SKM-1 (cell line): ENCODE measurements around the gene RIMS1.

ENCODE experiments used
- DNase-seq: peaks from one replicate; lab custom pipeline; 2025; ENCODE audit not compliant: unreplicated experiment; lab: John Stamatoyannopoulos, UW

The RIMS1 gene

DNA sequence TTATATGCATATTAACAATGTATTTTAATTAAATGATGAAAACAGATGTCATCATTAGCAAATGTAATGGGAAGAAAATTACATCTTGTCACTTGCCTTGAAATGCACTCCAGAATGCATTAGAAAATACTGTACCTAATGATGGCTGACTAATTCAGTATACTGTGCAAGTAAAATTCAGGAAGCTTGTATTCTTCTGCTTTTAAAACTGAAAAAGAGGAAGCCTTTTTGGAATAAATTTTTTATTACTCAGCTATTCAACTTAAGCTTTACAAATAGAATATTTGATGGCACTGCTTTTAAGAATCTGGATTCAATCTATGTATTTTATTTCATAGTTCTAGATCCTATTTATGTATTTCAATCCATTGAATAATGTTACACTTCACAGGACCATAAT lies 195.5 kb downstream of the RIMS1 start:
- peak; percentile 25 for DNase-seq

DNA sequence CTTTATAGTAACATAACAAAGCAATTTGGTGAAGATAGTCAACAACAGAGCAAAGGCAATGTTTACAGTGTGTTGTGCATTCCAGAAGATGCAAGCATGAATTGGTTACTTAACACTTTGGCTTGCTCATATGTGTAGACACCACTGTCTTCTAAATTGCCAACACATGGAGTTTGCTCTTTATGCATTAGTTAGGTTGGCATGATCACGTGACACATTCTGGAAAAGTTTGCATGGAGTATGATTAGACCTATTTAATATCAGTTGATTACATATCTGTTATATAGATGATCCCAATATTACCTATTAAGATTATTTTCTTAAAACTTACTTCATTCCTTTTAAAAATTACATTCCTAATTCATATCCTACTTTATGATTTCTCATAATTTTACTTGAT lies 197.6 kb downstream of the RIMS1 start:
- DNase-seq, result no peak

DNA sequence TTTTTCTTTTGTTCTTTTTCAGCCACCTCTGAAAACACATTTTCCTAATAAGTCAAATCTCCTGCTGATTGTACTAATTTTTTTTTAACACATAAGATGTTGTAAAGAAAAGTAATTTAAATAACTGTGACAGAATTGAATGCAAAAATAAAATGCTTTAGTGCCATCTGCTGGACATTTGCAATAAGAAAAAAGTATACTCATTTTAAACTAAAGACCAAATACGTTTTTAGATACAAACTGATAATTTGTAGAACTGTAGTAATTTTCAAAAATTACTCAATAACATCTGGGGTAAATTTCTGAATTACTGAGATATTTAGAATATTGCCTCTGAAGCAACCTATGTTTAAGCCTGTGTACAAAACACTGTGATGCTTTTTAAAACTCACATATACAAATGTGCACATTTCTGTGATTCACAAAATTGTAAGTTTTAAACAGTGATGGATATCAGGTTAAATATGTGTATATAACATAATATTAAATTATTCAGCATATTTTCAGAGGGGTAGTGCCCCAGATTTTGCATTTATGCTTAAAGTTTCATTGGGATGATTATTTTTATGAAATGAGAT lies 198.7 kb downstream of the RIMS1 start:
- peak; percentile 15 for DNase-seq

GRCh38 chr6:72094506-72094905 lies 208.2 kb downstream of the RIMS1 start:
- DNase-seq, result no peak

GRCh38 chr6:72102561-72102960 lies 216.2 kb downstream of the RIMS1 start:
- DNase-seq, result no peak

DNA sequence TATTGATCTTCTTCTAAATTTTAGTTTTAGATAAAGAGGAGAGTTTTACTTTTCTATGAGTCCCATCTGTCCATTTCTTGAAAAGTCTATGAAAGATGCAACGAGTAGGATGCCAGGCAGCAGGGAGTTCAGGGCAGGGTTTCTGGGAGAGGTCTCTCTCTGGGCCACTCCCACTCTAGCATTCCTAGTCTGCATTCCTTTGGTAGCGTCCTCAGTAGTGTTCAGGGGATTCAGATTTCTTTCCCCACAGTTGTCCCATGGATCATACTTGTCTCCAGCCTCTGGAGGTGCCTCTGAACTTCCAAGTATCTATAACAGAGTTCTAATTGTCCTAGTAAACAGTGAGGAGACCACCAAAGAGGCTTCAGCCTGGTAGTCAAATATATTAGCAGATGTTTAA lies 225.3 kb downstream of the RIMS1 start:
- no peak for DNase-seq

DNA sequence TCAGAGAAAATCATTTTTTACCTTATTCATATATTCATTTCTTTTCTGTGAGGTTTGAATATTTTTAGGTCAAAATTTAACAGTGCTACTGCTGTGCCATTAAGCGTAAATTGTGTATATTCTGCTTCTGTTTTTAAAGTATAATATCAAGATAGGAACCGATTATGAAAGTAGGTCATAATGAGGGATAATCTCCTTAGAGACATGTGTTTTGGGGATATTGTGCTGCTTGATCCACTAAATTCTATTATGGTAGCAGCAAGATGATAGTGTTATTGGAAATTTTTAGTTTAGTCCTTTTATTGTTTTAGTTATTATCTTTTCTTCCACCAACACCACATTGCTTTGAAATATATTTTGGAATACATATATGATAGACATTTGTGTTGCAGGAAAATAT lies 244.0 kb downstream of the RIMS1 start:
- DNase-seq, result no peak

DNA sequence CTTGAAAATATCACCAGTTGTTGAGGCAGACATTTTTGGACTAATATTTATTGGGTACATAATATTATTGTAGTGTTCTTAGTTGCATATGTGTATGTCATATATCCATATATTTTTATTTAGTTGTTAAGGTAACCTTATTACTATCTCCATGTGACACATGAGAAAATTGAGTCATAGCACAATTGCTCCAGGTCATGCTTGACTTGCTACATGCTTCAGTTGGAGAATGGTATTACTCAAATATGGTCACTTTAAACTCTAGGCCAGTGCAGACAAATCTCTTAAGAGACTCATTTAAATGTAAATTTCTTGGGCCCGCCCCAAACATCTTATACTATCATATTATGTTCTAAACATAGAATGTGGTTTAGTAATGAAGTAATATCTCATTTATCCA lies 246.1 kb downstream of the RIMS1 start:
- DNase-seq, result no peak

DNA sequence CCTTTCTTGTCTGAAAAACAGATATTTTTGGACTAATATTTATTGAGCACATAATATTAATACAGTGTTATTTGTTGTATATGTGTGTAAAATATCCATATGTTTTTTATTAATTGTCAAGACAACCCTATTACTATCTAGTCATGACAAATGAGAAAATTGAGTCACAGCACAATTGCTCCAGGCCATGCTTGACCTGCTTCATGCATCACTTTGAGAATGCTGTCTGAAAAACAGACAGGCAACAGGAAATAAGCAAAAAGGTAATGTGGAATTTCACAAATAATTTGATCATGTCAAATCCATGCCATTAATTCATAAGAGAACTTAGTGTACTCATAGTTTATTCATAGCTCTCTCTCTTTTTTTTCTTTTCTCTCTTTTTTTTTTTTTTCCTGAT lies 246.5 kb downstream of the RIMS1 start:
- DNase-seq, result no peak

GRCh38 chr6:72133324-72133723 lies 247.0 kb downstream of the RIMS1 start:
- no peak for DNase-seq

GRCh38 chr6:72140795-72141194 lies 254.4 kb downstream of the RIMS1 start:
- no peak for DNase-seq

- DNase-seq, result no peak
Observed at GRCh38 chr6:72149715-72150114, 263.4 kb downstream of the RIMS1 start.

DNA sequence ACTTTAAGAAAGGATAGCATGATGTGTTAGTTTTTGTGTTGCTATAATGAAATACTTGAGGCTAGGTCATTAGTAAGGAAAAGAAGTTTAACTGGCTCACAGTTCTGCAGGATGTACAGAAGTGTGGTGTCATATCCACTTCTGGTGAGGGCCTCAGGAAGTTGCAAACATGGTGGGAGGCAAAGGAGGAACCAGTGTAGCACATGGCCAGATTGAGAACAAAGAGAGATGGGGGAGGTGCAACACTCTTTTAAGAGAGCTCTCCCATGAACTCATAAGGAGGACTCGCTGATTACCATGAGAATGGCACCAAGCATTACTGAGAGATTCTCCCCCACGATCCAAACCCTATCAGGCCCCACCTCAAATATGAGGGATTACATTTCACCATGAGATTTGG lies 265.4 kb downstream of the RIMS1 start:
- DNase-seq, result peak; percentile 38

- DNase-seq, result no peak
Observed at GRCh38 chr6:72175916-72176315, 289.6 kb downstream of the RIMS1 start.

- no peak for DNase-seq
Observed at GRCh38 chr6:72182337-72183246, 296.2 kb downstream of the RIMS1 start.

DNA sequence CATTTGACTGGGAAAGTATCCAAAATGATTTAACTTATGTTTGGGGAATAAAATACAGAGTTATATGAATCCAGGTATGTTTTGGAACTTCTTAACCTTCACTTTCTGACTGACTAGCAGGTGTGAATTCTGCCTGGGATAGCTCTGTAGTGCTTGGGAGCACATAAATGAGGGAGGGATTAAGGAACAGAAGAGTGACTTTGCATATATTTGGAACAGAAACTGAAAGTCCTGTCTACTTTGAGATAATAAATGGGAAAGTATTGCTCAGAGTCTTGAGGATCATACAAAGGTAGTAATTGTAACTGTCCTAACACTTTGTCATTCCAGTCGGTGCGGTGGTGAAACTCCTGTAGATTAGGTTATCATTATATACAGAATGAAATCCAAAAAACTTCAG lies 317.6 kb downstream of the RIMS1 start:
- no peak for DNase-seq

DNA sequence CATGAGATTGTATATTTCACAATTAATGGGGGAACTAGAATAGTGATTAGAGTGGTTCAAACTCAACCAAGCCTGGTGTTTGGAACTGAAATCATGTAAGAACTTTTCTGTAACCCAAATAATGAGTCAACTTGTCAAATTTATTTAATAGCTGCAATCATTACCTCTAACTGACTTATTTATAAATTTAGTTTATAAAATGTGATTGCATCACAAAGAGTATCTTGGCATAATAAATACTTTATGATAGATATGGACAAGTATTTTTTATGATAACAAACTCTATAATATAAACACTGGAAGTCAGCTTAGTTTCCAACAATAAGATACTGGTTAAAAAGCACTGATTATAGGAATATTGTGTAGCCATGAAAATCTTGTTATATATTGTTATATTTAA lies 319.1 kb downstream of the RIMS1 start:
- DNase-seq, result no peak

DNA sequence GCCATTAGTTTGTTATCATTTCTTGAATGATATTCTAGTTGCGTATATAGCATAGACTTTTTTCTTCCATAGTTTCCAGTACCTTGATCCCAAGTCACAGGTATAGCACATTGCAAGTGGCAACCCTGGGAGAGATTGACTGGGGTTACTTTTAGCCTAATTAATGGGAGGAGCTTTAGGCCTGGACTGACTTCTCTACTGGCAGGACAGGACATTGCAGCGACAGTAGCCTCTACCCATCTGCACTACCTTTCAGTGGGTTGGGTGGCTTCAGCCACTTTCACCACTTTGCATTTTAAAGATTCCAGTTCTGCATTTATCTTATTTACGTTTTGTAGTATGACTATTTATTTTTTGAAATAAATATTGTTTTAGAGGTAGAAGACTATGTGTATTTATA lies 320.3 kb downstream of the RIMS1 start:
- DNase-seq, result no peak

GRCh38 chr6:72212686-72213085 lies 326.3 kb downstream of the RIMS1 start:
- DNase-seq, result no peak

GRCh38 chr6:72213654-72214053 lies 327.3 kb downstream of the RIMS1 start:
- DNase-seq, result peak; percentile 8

GRCh38 chr6:72216222-72217068 lies 330.1 kb downstream of the RIMS1 start:
- DNase-seq, result no peak

- no peak for DNase-seq
Observed at GRCh38 chr6:72217626-72218025, 331.3 kb downstream of the RIMS1 start.
